ENCODE measurements around the gene TXNDC17. TPM values are rescaled to one million over a fixed set of nuclear protein-coding genes. Genes with fewer than 3 reads are reported as not detected.
"Not testable (repeated sequence)": the region's sequence is repeated elsewhere in the genome, so short reads cannot be mapped to it uniquely, and the experiment has no call there.

TXNDC17 gene
- total and polyA plus RNA-seq, 4 donors: 28.0 to 149 (median 69.2) TPM

GRCh38 chr17:6660805-6661463 is 20.1 kb downstream of the TXNDC17 start:
- no peaks in the 10 kb centered on the region for H3K27me3 ChIP-seq (ENCODE audit: control insufficient read depth in 1 of 2, insufficient read depth in 2 of 2, low read length in 1 of 2)
- WGBS, 2 donors: 52 to 54% methylated on average over 11 of the region's 11 CpGs
- H3K36me3 ChIP-seq (ENCODE audit: control insufficient read depth in 1 of 2, insufficient read depth in 2 of 2, low read length in 1 of 2): no peaks in the 10 kb centered on the region
- H3K27ac ChIP-seq (ENCODE audit: low read depth in 1 of 2, low read length in 2 of 2): no peak overlapping the region
- intact Hi-C loops (cut with DNase I): loop anchor here (10.0 kb wide), 2 partner anchors 184 to 344 kb away; no protein-coding TSS in a partner anchor
- H3K9me3 ChIP-seq (ENCODE audit: control insufficient read depth, low read length): no peaks in the 10 kb centered on the region
- ATAC-seq (ENCODE audit: low FRiP score): no peak
- no peaks in the 10 kb centered on the region for H3K4me1 ChIP-seq (ENCODE audit: control insufficient read depth in 1 of 2, insufficient read depth in 2 of 2, low read length in 2 of 2)
- H3K4me3 ChIP-seq (ENCODE audit: low read length in 2 of 2): no peak overlapping the region
- DNase-seq: no peak

DNA sequence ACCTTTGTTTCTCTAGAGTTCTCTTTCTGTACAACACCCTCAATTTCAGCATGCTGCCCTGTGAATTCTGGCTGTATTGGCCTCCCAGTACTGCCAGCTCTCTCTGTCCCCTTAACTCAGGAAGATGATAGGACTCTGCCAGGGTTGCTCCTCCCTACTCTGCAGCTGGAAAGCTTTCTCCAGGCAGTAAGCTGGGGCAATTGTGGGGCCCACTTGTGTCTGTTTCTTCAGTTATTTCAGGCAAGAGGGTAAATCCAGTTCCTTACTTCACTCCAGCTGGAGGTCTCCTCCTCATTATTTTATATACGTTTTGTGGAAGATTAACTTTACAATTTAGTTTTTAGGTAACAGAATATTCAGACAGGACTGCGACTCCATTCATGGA is 20.6 kb downstream of the TXNDC17 start:
- 74 to 80% methylated on average over 2 of the region's 2 CpGs for WGBS, 2 donors
- H3K36me3 ChIP-seq (ENCODE audit: control insufficient read depth in 1 of 2, insufficient read depth in 2 of 2, low read length in 1 of 2): no peaks in the 10 kb centered on the region
- no peaks in the 10 kb centered on the region for H3K27me3 ChIP-seq (ENCODE audit: control insufficient read depth in 1 of 2, insufficient read depth in 2 of 2, low read length in 1 of 2)
- H3K27ac ChIP-seq (ENCODE audit: low read depth in 1 of 2, low read length in 2 of 2): no peak overlapping the region
- no peaks in the 10 kb centered on the region for H3K9me3 ChIP-seq (ENCODE audit: control insufficient read depth, low read length)
- no peak for ATAC-seq (ENCODE audit: low FRiP score)
- DNase-seq: no peak
- H3K4me3 ChIP-seq (ENCODE audit: low read length in 2 of 2): no peak overlapping the region
- intact Hi-C loops (cut with DNase I): loop anchor here (10.0 kb wide), 2 partner anchors 183 to 343 kb away; no protein-coding TSS in a partner anchor
- no peaks in the 10 kb centered on the region for H3K4me1 ChIP-seq (ENCODE audit: control insufficient read depth in 1 of 2, insufficient read depth in 2 of 2, low read length in 2 of 2)

GRCh38 chr17:6663200-6663599 is 22.3 kb downstream of the TXNDC17 start:
- H3K27me3 ChIP-seq (ENCODE audit: control insufficient read depth in 1 of 2, insufficient read depth in 2 of 2, low read length in 1 of 2); H3K36me3 ChIP-seq (ENCODE audit: control insufficient read depth in 1 of 2, insufficient read depth in 2 of 2, low read length in 1 of 2); DNase-seq; H3K4me1 ChIP-seq (ENCODE audit: control insufficient read depth in 1 of 2, insufficient read depth in 2 of 2, low read length in 2 of 2); H3K9me3 ChIP-seq (ENCODE audit: control insufficient read depth, low read length); H3K27ac ChIP-seq (ENCODE audit: low read depth in 1 of 2, low read length in 2 of 2); ATAC-seq (ENCODE audit: low FRiP score); H3K4me3 ChIP-seq (ENCODE audit: low read length in 2 of 2): not testable (repeated sequence)
- WGBS, 2 donors: 90 to 92% methylated on average over 14 of the region's 14 CpGs
- intact Hi-C loops (cut with DNase I): loop anchor here (10.0 kb wide), 2 partner anchors 182 to 342 kb away; no protein-coding TSS in a partner anchor

GRCh38 chr17:6666077-6666521 is 25.2 kb downstream of the TXNDC17 start:
- WGBS, 2 donors: 14 to 16% methylated on average over 9 of the region's 9 CpGs
- DNase-seq: peak; percentile 72 to 82
- ATAC-seq (ENCODE audit: low FRiP score): peak; percentile 87
- intact Hi-C loops (cut with DNase I): loop anchor here (10.0 kb wide), 2 partner anchors 179 to 339 kb away; no protein-coding TSS in a partner anchor
- Histone ChIP-seq H3K36me3 (ENCODE audit: control insufficient read depth in 1 of 2, insufficient read depth in 2 of 2, low read length in 1 of 2) (no peaks in the 10 kb centered on the region), H3K27ac (ENCODE audit: low read depth in 1 of 2, low read length in 2 of 2) (no peak overlapping the region), H3K4me1 (ENCODE audit: control insufficient read depth in 1 of 2, insufficient read depth in 2 of 2, low read length in 2 of 2) (no peaks in the 10 kb centered on the region), H3K4me3 (ENCODE audit: low read length in 2 of 2) (no peak overlapping the region), H3K27me3 (ENCODE audit: control insufficient read depth in 1 of 2, insufficient read depth in 2 of 2, low read length in 1 of 2) (no peaks in the 10 kb centered on the region), H3K9me3 (ENCODE audit: control insufficient read depth, low read length) (no peaks in the 10 kb centered on the region)

GRCh38 chr17:6666557-6666956 is 25.7 kb downstream of the TXNDC17 start:
- Histone ChIP-seq H3K27ac (ENCODE audit: low read depth in 1 of 2, low read length in 2 of 2) (no peak overlapping the region), H3K4me3 (ENCODE audit: low read length in 2 of 2) (no peak overlapping the region), H3K9me3 (ENCODE audit: control insufficient read depth, low read length) (no peaks in the 10 kb centered on the region), H3K4me1 (ENCODE audit: control insufficient read depth in 1 of 2, insufficient read depth in 2 of 2, low read length in 2 of 2) (no peaks in the 10 kb centered on the region), H3K36me3 (ENCODE audit: control insufficient read depth in 1 of 2, insufficient read depth in 2 of 2, low read length in 1 of 2) (no peaks in the 10 kb centered on the region), H3K27me3 (ENCODE audit: control insufficient read depth in 1 of 2, insufficient read depth in 2 of 2, low read length in 1 of 2) (no peaks in the 10 kb centered on the region)
- DNase-seq (no peak), ATAC-seq (ENCODE audit: low FRiP score) (no peak)
- intact Hi-C loops (cut with DNase I): loop anchor here (10.0 kb wide), 2 partner anchors 178 to 338 kb away; no protein-coding TSS in a partner anchor
- WGBS, 2 donors: 89 to 94% methylated on average over 6 of the region's 6 CpGs

DNA sequence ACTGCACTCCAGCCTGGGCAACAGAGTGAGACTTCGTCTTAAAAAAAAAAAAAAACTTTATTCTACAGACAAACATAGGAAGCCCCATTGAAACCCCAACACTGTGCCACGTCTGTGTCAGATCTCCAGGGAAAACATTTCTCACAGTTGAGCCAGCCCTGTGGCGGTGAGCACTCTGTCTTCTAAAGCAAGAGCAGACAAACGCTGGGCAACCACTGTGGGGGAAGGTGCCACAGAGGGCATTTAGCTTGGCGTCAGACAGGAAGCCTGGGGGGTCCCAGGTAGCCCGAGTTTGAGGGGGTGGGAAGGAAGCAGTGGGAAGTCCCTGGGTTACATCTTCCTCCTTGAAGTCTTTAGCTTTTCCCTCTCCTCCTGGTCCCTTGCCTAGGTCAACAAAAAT is 26.7 kb downstream of the TXNDC17 start:
- no peaks in the 10 kb centered on the region for H3K36me3 ChIP-seq (ENCODE audit: control insufficient read depth in 1 of 2, insufficient read depth in 2 of 2, low read length in 1 of 2)
- H3K27ac ChIP-seq (ENCODE audit: low read depth in 1 of 2, low read length in 2 of 2): no peak overlapping the region
- 26 to 37% methylated on average over 6 of the region's 6 CpGs for WGBS, 2 donors
- ATAC-seq (ENCODE audit: low FRiP score) (no peak), DNase-seq (no peak)
- intact Hi-C loops (cut with DNase I): loop anchor here (10.0 kb wide), 2 partner anchors 177 to 337 kb away; no protein-coding TSS in a partner anchor
- H3K27me3 ChIP-seq (ENCODE audit: control insufficient read depth in 1 of 2, insufficient read depth in 2 of 2, low read length in 1 of 2): no peaks in the 10 kb centered on the region
- H3K9me3 ChIP-seq (ENCODE audit: control insufficient read depth, low read length): no peaks in the 10 kb centered on the region
- no peak overlapping the region for H3K4me3 ChIP-seq (ENCODE audit: low read length in 2 of 2)
- no peaks in the 10 kb centered on the region for H3K4me1 ChIP-seq (ENCODE audit: control insufficient read depth in 1 of 2, insufficient read depth in 2 of 2, low read length in 2 of 2)

DNA sequence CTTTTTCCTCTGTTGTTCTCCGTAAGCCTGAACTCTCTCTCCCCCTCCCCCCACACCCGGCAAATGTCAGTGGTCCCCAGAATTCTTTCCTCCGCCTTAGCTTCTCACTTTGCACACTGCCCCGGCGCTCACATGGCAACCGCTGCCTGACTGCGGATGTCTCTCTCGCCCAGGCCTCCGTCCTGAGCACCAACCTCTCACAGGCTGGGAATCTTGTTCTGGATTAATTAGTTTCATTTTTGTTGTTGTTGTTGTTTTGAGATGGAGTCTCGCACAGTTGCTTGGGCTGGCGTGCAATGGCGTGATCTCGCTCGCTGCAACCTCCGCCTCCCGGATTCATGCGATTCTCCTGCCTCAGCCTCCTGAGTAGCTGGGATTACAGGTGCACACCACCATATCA is 27.4 kb downstream of the TXNDC17 start:
- DNase-seq: no peak
- no peaks in the 10 kb centered on the region for H3K4me1 ChIP-seq (ENCODE audit: control insufficient read depth in 1 of 2, insufficient read depth in 2 of 2, low read length in 2 of 2)
- no peak overlapping the region for H3K4me3 ChIP-seq (ENCODE audit: low read length in 2 of 2)
- no peak overlapping the region for H3K27ac ChIP-seq (ENCODE audit: low read depth in 1 of 2, low read length in 2 of 2)
- intact Hi-C loops (cut with DNase I): loop anchor here (10.0 kb wide), 2 partner anchors 177 to 337 kb away; no protein-coding TSS in a partner anchor
- WGBS, 2 donors: 66 to 74% methylated on average over 17 of the region's 17 CpGs
- H3K9me3 ChIP-seq (ENCODE audit: control insufficient read depth, low read length): no peaks in the 10 kb centered on the region
- no peaks in the 10 kb centered on the region for H3K27me3 ChIP-seq (ENCODE audit: control insufficient read depth in 1 of 2, insufficient read depth in 2 of 2, low read length in 1 of 2)
- no peak for ATAC-seq (ENCODE audit: low FRiP score)
- no peaks in the 10 kb centered on the region for H3K36me3 ChIP-seq (ENCODE audit: control insufficient read depth in 1 of 2, insufficient read depth in 2 of 2, low read length in 1 of 2)

DNA sequence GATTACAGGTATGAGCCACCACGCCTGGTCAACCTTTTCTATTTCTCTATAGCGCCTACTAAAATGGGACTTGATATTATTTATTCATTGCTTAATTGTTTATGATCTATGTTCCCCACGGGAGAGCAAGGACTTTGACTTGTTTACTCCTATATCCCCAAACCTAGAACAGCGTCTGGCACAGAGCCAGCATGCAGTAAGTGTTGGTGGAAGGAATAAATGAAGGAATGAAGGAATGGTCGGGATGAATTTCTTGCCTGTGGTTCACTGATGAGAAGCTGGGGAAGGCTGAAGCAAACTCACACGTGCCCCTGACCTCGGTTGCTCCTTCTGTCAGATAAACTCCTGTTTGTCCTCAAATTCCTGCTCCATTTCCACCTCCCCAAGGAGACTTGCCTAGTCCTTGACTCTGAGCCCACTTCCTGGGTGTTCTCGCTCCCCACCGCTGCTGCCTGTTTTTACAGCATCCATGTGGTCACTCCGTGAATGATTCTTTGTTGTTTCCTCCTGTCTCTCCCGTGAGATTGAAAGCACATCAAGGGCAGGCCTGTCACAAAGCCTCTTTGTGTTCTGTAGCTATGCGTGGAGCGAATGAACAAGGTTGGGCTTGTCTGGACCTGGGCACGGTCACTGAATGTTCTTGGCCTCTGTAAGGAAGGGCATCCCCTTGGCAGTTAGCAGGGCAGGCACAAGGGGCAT is 28.0 kb downstream of the TXNDC17 start:
- no peaks in the 10 kb centered on the region for H3K36me3 ChIP-seq (ENCODE audit: control insufficient read depth in 1 of 2, insufficient read depth in 2 of 2, low read length in 1 of 2)
- H3K27ac ChIP-seq (ENCODE audit: low read depth in 1 of 2, low read length in 2 of 2): no peak overlapping the region
- intact Hi-C loops (cut with DNase I): loop anchor here (10.0 kb wide), 2 partner anchors 176 to 336 kb away; no protein-coding TSS in a partner anchor
- H3K9me3 ChIP-seq (ENCODE audit: control insufficient read depth, low read length): no peaks in the 10 kb centered on the region
- H3K4me3 ChIP-seq (ENCODE audit: low read length in 2 of 2): no peak overlapping the region
- H3K27me3 ChIP-seq (ENCODE audit: control insufficient read depth in 1 of 2, insufficient read depth in 2 of 2, low read length in 1 of 2): no peaks in the 10 kb centered on the region
- DNase-seq: no peak
- no peaks in the 10 kb centered on the region for H3K4me1 ChIP-seq (ENCODE audit: control insufficient read depth in 1 of 2, insufficient read depth in 2 of 2, low read length in 2 of 2)
- WGBS, 2 donors: 55 to 59% methylated on average over 14 of the region's 14 CpGs
- ATAC-seq (ENCODE audit: low FRiP score): no peak
